HG03196 (cell line): Measurements from ENCODE around the gene SIK2.
"Not testable (repeated sequence)": the region's sequence is repeated elsewhere in the genome, so short reads cannot be mapped to it uniquely, and the experiment has no call there.

Source experiments
- ATAC-seq: cut with Tn5 transposase; IDR thresholded peaks from one replicate; pipeline ENCODE4 v1.9.1; 2021; ENCODE audit not compliant: unreplicated experiment

The SIK2 gene

DNA sequence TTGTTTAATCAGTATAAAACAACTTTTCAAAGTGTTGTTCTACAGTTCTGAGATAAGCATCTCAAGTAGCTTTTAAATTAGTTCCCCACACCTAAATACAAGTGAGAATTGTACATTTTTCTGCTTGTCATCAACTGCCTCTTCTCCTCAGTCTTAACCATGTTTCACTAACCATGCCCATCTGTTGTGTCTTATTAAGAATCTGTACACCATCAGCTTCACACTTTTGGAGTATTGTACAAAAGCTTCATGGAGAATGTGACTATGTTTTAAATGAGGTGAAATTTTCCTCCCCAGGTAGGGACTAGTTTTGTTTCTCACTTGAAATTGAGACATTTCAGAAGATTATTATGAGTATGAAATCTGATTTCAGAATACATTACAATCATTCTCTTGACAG, 52.4 kb downstream of the SIK2 start:
- ATAC-seq, result no peak

DNA sequence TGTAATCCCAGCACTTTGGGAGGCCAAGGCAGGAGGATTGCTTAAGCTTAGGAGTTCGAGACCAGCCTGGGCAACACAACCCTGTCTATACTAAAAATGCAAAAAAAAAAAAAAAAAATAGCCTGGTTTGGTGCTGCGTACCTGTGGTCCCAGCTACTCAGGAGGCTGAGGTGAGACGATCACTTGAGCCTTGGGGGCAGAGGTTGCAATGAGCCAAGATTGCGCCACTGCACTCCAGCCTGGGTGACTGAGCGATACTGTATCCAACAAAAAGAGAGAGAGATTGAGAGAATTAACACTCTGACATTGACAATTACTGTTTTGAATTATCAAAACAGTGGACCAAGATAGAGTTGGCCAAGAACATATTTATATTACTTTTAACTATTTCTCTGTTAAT, 53.7 kb downstream of the SIK2 start:
- ATAC-seq, result no peak

DNA sequence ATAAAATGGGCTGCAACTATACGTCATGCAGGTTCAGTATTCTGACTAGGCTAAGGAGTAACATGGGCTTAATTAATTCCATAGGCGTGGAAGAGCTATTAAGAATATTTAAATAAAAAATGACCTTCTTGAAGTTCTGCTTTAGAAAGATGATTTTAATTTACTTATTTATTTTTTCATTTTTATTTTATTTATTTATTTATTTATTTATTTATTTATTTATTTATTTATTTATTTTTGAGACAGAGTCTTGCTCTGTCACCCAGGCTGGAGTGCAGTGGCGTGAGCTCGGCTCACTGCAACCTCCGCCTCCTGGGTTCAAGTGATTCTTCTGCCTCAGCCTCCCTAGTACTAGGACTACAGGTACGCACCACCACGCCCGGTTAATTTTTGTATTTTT, 55.7 kb downstream of the SIK2 start:
- ATAC-seq, result not testable (repeated sequence)

DNA sequence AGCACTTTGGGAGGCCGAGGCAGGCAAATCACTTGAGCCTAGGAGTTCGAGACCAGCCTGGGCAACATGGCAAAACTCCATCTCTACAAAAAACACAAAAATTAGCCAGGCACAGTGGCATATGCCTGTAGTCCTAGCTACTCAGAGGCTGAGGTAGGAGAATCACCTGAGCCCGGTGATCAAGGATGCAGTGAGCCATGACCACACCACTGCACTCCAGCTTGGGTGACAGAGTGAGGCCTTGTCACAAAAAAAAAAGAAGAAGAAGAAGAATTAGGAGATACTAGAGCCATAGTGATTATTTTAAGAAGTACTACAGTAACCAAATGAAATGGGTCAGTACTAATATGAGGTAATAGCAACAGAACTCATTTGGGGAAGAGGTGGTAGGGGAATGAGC, 56.2 kb downstream of the SIK2 start:
- not testable (repeated sequence) for ATAC-seq

DNA sequence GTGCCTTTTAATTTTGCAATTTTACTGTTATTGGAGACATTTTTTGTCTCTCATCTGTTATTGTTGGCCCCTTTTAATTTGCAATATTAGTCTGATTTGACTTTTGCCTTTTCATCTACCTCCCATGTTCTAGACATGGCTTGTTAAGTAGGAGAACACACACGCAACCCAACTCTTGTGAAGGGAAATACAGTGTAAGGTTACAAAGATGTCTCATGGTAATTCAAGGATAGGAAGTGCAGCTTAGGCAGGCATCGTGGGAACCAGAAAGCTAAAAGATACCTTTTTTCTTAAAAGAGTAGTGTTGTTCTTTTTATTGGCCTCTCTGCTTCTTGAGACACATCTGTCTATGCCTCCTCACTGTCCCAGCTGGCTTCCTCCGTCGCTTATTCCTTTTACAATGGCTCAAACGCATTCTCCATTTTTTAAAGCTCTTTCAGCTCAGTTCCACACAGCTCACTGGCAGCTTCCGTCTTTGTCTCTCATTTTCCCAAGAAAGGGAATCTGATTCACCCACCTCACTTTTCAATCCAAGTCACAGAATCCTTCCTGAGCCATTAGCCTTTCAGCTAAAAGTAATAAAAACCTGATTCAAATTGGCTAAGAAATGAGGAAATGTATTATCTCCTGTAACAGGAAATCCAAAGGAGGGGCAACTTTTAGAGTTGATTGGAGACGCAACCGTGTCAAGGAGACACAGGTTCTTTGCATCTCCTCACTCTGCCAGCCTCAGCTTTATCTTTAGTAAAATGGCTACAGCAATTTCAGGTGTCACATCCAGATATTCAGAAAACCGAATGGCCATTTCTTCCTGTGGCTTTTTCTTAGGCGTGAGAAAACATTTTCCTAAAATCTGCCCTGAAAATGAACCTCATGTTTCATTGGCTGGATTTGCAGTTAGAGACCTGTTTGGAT, 57.2 kb downstream of the SIK2 start:
- no peak for ATAC-seq

DNA sequence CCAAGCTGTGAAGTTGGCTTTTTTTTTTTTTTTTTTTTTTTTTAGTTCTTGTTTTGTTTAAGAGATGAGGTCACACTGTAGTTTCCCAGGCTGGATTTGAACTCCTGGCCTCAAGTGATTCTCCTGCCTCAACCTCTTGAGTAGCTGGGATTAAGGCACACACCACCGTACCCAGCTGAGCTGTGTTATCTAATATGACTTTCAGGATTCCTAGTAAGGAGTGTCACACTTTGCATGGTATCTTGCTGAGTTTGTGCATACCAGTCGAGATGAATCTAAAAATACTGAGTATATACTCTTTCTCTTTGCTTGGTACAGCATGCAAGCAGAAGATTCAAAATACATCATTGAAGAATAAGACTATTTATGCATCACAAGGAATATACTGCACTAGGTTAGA, 58.6 kb downstream of the SIK2 start:
- ATAC-seq, result no peak

DNA sequence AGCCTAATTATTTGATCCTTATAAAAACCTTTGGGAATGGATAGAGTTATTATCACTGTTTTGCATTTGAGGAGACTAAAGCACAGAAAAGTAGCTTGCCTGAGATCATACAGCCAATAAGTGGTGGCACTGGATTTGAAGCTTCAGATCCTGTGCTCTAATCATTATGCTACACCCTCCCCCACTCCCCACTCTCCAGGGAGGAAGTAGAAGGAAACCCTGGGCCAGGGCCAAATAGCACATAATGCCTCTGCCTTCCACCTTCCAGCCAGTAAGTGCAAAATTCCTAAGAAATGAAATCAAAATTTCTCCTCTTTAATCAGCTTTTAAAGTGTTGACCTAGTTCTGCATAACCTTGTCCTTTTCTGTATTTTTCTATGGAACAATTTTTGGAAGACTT, 61.6 kb downstream of the SIK2 start:
- no peak for ATAC-seq

DNA sequence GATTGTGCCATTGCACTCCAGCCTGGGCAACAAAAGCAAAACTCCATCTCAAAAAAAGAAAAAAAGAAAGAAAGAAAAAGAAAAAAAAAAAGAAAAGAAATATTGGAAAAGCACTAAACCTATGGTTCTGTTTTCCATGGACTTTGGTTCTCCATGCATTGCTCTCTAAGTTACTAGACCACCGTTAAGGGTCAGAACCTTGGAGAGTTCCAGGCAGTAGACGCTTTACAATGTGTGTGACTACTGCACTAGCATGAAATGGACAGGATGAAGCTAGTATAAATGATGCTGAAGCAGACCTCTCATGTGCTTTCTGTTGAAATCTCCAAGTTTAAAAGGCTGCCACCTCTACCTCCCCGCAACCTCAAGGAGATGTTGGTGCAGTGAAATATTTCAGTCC, 63.5 kb downstream of the SIK2 start:
- ATAC-seq, result no peak

DNA sequence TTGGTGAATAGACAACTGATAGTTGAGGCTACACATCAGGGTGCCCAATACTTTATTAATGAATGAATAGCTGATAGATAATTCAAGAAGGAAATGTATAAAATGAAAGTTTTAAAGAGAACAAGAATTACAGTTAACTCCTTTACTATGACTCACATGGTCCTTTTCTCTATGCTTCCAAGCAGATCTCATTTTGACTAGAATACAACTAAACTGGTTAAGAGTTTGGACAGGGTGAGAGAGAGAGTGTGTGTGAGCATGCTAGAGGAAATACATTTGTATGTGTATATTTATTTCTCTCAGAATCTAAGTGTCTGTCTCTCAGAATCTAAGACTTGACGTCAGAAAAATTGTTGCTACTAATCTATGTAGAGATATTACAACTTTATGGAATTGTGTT, 66.7 kb downstream of the SIK2 start:
- ATAC-seq, result no peak

DNA sequence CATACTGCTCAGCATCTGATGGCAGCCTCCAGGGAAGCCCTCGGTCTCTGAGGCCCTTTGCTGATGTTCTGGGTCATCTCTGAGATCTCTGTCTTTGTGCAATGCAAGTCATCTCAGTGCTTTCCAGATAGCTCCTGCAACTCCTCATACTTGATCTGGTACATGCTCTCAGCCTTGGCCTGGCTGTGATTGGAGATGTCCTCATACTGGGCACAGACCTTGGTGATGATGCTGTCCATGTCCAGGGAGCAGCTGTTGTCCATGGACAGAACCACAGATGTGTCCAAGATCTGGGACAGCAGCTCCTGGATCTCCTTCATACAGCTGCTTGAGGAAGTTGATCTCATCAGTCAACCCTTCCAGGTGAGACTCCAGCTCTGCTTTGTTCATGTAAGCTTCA, 69.1 kb downstream of the SIK2 start:
- no peak for ATAC-seq

DNA sequence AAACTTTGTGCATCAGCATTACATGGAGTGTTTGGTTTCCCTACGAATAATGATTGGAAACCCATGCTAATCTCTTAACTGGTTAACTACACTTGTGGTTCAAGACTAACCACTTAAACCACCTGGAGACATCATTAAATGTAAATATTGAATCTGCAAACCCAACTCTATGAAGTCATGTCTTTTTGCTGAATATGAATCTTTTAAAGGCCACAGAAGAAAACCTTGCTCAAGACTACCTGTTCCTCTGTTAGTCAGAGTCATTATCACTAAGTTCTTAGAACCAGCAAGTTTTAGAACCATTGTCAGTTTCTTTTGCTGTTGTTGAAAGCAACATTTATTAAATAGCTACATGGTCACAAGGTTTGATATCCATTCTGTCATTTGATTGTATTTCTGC, 70.7 kb downstream of the SIK2 start:
- no peak for ATAC-seq

DNA sequence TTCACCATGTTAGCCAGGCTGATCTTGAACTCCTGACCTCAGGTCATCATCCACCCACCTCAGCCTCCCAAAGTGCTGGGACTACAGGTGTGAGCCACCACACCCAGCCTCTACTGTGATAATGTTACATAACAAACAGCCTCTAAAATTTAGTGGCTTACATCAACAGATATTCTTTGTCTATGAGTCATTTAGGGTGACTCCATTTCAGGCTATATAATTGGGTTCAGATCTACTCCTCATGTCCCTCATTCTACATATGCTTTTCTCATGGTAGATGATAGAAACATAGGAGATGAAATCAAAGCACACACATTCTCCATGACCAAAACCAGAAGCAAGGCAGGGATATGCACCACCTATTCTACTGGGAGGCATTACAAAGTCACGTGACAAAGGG, 72.7 kb downstream of the SIK2 start:
- ATAC-seq, result no peak

DNA sequence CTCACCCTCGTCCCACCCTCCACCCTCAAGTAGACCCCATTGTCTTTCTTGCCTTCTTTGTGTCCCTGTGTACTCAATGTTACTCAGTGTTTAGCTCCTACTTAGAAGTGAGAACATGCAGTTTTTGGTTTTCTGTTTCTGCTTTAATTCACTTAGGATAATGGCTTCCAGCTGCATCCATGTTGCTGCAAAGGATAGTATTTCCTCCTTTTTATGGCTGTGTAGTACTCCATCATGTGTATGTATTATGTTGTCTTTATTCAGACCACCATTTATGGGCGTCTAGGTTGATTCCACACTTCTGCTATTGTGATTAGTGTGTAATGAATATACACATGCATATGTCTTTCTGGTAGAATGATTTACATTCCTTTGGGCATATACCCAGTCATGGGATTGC, 73.6 kb downstream of the SIK2 start:
- no peak for ATAC-seq

DNA sequence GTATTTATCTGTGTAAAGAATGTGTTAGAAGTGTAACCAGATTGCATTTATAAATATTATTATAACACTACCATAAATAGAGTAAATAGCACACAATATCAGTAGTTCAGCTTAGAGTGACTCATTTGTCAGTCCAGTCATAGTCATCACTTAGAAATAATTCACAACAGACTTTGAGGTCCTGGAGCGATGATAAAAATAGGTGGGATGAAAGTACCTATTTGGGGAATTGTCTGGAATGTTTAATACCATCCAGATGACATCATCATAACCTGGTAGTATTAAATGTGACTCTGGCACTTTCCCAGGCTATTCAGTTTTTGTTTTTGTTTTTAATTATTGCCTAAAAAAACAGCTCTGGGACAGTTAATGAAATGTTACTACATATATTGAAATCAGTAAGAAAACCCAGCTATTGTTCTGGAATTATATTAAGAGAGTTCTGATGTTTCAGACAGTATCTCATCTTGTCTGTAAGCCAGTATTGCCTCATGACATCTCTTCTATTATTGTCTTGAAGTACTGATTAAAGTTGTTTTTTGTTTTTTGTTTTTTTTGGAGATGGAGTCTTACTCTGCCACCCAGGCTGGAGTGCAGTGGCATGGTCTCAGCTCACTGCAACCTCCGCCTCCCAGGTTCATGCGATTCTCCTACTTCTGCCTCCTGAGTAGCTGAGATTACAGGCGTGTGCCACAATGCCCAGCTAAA, 74.8 kb downstream of the SIK2 start:
- no peak for ATAC-seq

DNA sequence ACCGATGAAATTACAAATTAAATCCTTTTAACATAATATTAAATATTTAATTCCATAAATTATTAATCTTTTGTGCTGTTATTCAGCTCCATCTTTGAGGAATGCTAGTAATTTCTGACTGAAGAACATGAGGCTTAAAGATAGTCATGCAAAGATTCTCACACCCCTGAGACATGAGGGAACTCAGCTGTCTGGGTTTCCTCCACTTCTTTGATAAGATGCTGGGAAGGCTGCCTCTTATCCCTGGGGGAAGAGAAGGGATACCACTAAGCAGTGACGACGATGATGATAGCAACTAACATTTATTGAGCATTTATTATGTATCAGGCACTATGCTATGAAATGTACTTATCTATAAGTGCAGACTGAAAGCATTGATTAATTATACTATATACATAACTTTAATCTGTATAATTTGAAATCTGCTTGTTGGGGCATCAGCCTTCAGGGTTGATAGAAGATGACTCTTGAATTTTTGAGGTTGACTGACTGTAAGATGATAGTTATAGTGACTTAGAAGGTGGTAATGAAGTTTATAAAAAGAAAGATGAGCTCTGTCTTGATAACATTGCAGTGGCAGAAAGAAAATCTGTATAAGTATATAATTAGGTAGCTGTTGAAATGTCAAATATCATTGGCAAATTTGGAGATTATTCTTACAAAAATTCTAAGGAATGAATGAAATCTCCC, 78.4 kb downstream of the SIK2 start:
- no peak for ATAC-seq

DNA sequence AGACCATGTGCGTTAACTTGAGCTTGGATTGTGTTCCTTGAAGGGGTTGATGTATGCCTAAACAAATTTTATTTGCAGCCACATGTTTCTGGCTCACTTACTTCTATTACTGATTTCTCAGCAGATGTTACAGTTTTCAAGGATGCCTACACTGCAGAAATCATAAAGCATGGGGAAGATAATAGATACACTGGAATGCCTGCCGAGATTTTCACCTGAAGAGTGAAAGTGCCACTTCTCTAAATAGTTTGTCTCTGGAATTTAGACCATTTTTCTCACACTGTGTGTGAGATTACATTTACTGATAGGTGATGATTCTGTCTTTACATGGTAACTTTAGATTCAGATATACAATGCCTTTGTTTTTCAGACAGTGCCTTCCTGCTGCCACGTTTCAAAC, 81.6 kb downstream of the SIK2 start:
- ATAC-seq, result no peak

DNA sequence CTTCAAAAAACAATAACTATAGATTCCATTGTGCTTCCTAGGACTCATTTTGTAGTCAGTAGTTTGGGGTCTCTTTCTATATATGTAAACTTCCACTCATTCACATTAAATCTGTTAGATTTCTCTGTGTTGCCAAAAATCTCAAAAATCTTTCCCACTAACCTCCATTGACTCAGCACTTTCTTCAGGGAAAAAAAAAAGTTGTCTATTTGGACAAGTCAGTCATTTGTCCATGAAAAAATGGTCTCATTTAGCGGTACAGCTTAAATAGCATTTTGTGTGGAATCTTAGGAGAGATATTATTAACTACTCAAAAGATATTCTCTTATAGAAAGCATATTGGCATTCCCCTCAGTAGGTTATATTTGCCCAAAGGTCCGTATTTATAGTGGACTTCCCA, 82.0 kb downstream of the SIK2 start:
- no peak for ATAC-seq

DNA sequence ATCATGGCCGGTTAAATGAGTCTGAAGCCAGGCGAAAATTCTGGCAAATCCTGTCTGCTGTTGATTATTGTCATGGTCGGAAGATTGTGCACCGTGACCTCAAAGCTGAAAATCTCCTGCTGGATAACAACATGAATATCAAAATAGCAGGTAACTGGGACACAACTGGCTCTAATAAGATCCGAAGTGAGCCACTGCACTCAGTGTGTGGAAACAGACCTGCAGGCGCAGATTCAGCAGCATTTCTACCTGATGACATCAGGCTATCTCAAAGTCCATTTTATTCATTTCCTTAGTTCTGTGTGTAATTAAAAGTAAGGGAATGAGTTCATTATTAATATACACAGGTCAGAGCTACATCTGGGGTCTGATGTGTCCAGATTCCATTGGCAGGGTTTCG, 85.8 kb downstream of the SIK2 start:
- no peak for ATAC-seq

DNA sequence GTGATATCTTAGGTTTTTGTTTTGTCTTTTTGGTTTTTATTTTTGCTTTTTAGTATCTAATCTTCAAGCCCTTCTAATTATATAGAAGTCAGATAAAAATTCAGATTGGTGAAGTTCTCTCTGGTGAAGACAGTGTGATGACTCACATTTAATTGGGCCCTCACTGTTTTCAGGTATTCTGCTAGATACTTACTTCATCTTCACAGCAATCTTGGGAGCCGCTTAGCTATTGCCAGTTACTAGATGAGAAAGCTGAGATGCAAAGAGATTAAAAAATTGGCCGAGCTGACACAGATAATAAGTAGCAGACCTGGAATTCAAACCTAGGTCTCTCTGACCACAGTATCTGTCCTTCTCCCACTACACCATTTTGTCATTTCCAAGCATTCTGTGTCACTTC, 88.9 kb downstream of the SIK2 start:
- ATAC-seq, result no peak

DNA sequence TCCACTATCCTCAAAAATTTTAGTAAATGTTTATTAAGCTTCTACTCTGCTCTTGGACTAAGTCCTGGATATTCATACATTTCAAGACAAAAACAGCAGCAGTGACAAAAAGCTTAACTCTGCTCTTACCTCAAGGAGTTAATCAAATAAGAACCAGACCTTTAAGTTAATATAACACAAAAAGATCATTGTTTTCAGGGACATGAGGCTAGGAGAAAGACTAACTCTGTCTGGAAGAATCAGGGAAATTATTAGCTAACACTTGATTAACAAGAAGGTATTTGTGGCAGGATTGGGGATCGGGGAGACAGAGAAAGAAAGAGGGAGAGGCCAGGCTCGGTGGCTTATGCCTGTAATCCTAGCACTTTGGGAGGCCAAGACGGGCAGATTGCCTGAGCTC, 89.5 kb downstream of the SIK2 start:
- no peak for ATAC-seq

DNA sequence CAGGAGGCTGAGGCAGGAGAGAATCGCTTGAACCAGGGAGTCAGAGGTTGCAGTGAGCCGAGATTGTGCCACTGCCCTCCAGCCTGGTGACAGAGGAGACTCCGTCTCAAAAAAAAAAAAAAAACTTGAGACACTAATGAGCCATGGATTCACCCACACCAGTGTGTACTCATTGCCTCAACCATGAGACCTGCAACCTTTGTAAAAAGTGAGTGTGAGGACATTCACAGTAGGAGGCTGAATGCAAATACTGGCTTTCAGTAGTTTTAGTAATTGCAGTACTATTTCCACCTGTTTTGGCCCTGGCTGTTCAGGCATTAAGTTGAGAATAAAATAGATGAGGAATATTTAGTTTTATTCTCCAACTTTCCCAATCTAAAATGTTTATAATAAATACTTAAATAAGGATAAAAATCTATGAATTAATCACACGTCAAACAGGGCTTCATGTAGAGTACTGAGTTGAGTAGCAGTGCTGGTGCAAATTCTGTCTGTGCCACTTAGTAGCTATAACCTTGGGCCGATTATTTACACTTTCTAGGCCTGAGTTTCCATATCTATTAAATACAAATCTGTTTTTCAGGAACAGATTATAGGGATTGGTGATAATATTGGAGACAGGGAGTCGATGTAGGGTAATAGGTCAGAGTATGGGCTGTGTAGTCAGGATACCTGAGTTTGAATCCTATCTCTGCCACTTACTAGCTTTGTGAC, 91.1 kb downstream of the SIK2 start:
- no peak for ATAC-seq
